ENCODE results near the gene ANKRD42.

Gene ANKRD42

GRCh38 chr11:83195649-83196048 lies 2.1 kb downstream of the ANKRD42 start:
- TF ChIP-seq CTCF (IDR thresholded peaks at IDR 0.05; ENCODE audit: borderline replicate concordance, extremely low read depth, low read length, poor library complexity, severe bottlenecking), result no peak
- TF ChIP-seq EZH2 (IDR thresholded peaks at IDR 0.05; ENCODE audit: borderline replicate concordance, low read depth, low read length, severe bottlenecking), result no peak
- DNase-seq, result no peak
- H3K79me2 ChIP-seq (ENCODE audit: insufficient read depth, low read length), result peaks cover 16% of the 10 kb centered on the region
- H3K36me3 ChIP-seq (ENCODE audit: insufficient read depth, low read length), result peaks cover 14% of the 10 kb centered on the region
- no peak overlapping the region for H3K9ac ChIP-seq (ENCODE audit: low read depth, low read length)
- H3K4me1 ChIP-seq (ENCODE audit: insufficient read depth, low read length), result peaks cover 29% of the 10 kb centered on the region
- H2AFZ ChIP-seq (ENCODE audit: low read depth, low read length), result no peak overlapping the region
- no peak for ATAC-seq (ENCODE audit: insufficient read depth, low read depth)
- peak overlapping the region; percentile 100; the same call in 1 of the 2 replicates for H3K4me2 ChIP-seq (ENCODE audit: insufficient read depth, low read length)
- no peaks in the 10 kb centered on the region for H3K9me3 ChIP-seq (ENCODE audit: insufficient read depth, low read length, severe bottlenecking)
- no peak overlapping the region for H3K27ac ChIP-seq (ENCODE audit: low read length)
- H4K20me1 ChIP-seq (ENCODE audit: insufficient read depth, low read length), result no peaks in the 10 kb centered on the region; the same call in 1 of the 2 replicates
- no peak overlapping the region for H3K4me3 ChIP-seq (ENCODE audit: low read depth in 1 of 2, low read length in 2 of 2)
- H3K27me3 ChIP-seq (ENCODE audit: insufficient read depth, low read length, poor library complexity), result no peaks in the 10 kb centered on the region

GRCh38 chr11:83200035-83200434 lies 6.5 kb downstream of the ANKRD42 start:
- TF ChIP-seq CTCF (IDR thresholded peaks at IDR 0.05; ENCODE audit: borderline replicate concordance, extremely low read depth, low read length, poor library complexity, severe bottlenecking) (no peak), EZH2 (IDR thresholded peaks at IDR 0.05; ENCODE audit: borderline replicate concordance, low read depth, low read length, severe bottlenecking) (no peak)
- H3K4me3 ChIP-seq (ENCODE audit: low read depth in 1 of 2, low read length in 2 of 2), result no peak overlapping the region
- DNase-seq (no peak), ATAC-seq (ENCODE audit: insufficient read depth, low read depth) (no peak)
- H3K27me3 ChIP-seq (ENCODE audit: insufficient read depth, low read length, poor library complexity), result no peaks in the 10 kb centered on the region
- no peak overlapping the region for H2AFZ ChIP-seq (ENCODE audit: low read depth, low read length)
- H3K36me3 ChIP-seq (ENCODE audit: insufficient read depth, low read length), result no peaks in the 10 kb centered on the region
- no peaks in the 10 kb centered on the region for H3K79me2 ChIP-seq (ENCODE audit: insufficient read depth, low read length)
- H3K4me2 ChIP-seq (ENCODE audit: insufficient read depth, low read length), result no peak overlapping the region
- no peaks in the 10 kb centered on the region for H4K20me1 ChIP-seq (ENCODE audit: insufficient read depth, low read length)
- no peak overlapping the region for H3K27ac ChIP-seq (ENCODE audit: low read length)
- no peaks in the 10 kb centered on the region for H3K9me3 ChIP-seq (ENCODE audit: insufficient read depth, low read length, severe bottlenecking)
- H3K9ac ChIP-seq (ENCODE audit: low read depth, low read length), result no peak overlapping the region
- peaks cover 5% of the 10 kb centered on the region for H3K4me1 ChIP-seq (ENCODE audit: insufficient read depth, low read length)

- ATAC-seq (ENCODE audit: insufficient read depth, low read depth) (no peak), DNase-seq (no peak)
- Histone ChIP-seq H3K4me3 (ENCODE audit: low read depth in 1 of 2, low read length in 2 of 2) (no peak overlapping the region), H3K4me1 (ENCODE audit: insufficient read depth, low read length) (no peaks in the 10 kb centered on the region), H2AFZ (ENCODE audit: low read depth, low read length) (no peak overlapping the region), H3K79me2 (ENCODE audit: insufficient read depth, low read length) (no peaks in the 10 kb centered on the region), H3K9me3 (ENCODE audit: insufficient read depth, low read length, severe bottlenecking) (no peaks in the 10 kb centered on the region), H3K27me3 (ENCODE audit: insufficient read depth, low read length, poor library complexity) (no peaks in the 10 kb centered on the region), H3K27ac (ENCODE audit: low read length) (no peak overlapping the region), H3K36me3 (ENCODE audit: insufficient read depth, low read length) (no peaks in the 10 kb centered on the region), H4K20me1 (ENCODE audit: insufficient read depth, low read length) (no peaks in the 10 kb centered on the region), H3K9ac (ENCODE audit: low read depth, low read length) (no peak overlapping the region), H3K4me2 (ENCODE audit: insufficient read depth, low read length) (no peak overlapping the region)
- TF ChIP-seq CTCF (IDR thresholded peaks at IDR 0.05; ENCODE audit: borderline replicate concordance, extremely low read depth, low read length, poor library complexity, severe bottlenecking), result no peak
- TF ChIP-seq EZH2 (IDR thresholded peaks at IDR 0.05; ENCODE audit: borderline replicate concordance, low read depth, low read length, severe bottlenecking), result no peak
These were observed 12.2 kb downstream of the ANKRD42 start for GRCh38 chr11:83205608-83206185.

Data from DND-41 (cell line).